ENCODE measurements around the gene OTX1. TPM values are rescaled to one million over a fixed set of nuclear protein-coding genes. Genes with fewer than 3 reads are reported as not detected.
A peak's percentile ranks its signal among the peaks of the same experiment; 100 is the strongest.

The OTX1 gene
- total and polyA plus RNA-seq, 8 donors, result 0.02 to 0.90 (median 0.23) TPM

DNA sequence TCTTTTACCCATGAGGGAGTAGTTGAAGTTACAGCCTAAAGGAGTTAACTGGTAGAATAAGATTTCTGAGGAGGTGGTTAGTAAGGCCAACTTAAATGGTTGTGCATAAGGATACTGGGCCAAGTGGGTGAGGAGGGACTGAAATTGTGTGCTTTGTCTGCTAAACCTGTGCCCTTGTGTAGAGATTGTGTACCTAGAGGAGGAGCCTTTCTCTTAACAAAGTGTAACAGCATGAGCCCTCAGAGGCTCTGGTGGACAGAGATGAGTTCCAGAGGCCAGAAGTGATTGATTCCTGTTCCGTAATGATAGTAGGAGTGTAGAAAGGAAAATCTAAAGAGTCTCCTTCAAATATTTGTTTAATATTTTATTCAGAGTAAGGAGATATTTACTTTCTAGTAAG, 42.9 kb downstream of the OTX1 start:
- no peak overlapping the region for H3K27ac ChIP-seq
- WGBS, 2 donors, result 74 to 85% methylated on average over 1 of the region's 1 CpG
- no peak for FAIRE-seq
- intact Hi-C loops (cut with DNase I), result no loop called here
- H3K36me3 ChIP-seq, result no peaks in the 10 kb centered on the region
- H3K4me1 ChIP-seq, result no peaks in the 10 kb centered on the region
- H3K9me3 ChIP-seq, result no peaks in the 10 kb centered on the region
- no peak for ATAC-seq
- TF ChIP-seq CTCF (IDR thresholded peaks at IDR 0.05), result no peak
- H3K4me3 ChIP-seq, result no peak overlapping the region
- no peak for DNase-seq
- no peaks in the 10 kb centered on the region for H3K27me3 ChIP-seq

DNA sequence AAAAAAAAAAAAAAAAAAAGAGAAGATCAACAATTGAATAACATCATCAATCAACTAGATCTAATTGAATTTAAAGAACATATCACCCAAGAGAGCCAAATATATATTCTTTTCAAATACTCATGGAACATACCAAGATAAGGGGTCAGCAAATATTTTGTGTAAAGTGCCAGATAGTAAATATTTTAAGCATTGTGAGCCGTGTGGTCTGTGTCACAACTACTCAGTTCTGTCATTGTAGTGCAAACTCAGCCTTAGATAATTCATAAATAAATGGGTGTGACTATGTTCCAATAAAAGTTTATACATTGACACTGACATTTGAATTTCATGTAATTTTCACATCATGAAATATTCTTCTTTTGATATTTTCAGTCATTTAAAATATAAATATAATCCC, 45.9 kb downstream of the OTX1 start:
- intact Hi-C loops (cut with DNase I), result no loop called here
- Histone ChIP-seq H3K9me3 (no peaks in the 10 kb centered on the region), H3K4me3 (no peak overlapping the region), H3K27ac (no peak overlapping the region), H3K27me3 (no peaks in the 10 kb centered on the region), H3K36me3 (no peaks in the 10 kb centered on the region), H3K4me1 (no peaks in the 10 kb centered on the region)
- FAIRE-seq (no peak), DNase-seq (no peak), ATAC-seq (no peak)
- no peak for TF ChIP-seq CTCF (IDR thresholded peaks at IDR 0.05)
- 21 to 28% methylated on average over 1 of the region's 1 CpG for WGBS, 2 donors

DNA sequence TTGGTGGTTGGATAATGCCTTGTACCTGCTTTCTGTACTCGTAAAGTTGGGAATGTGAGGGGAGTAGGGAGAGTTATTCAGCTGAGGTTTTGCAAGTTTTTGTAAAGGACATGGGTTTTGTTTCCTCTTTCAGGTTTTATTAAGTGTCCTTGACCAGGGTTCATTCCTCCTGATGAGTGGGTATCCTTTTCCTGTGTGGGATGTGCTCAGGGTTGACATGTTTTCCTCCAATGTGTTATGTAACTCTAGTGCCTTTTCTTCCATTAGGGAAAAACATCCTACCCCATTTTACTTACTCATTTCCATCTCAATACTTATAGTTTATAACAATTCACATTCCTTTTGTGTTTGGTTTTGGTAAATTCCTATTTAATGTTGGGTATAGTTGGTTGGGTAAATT, 48.4 kb downstream of the OTX1 start:
- TF ChIP-seq CTCF (IDR thresholded peaks at IDR 0.05), result no peak
- intact Hi-C loops (cut with DNase I), result no loop called here
- H3K9me3 ChIP-seq, result no peaks in the 10 kb centered on the region
- DNase-seq (no peak), FAIRE-seq (no peak), ATAC-seq (no peak)
- no peak overlapping the region for H3K27ac ChIP-seq
- WGBS, 2 donors, result 69 to 80% methylated on average over 1 of the region's 1 CpG
- no peak overlapping the region for H3K4me3 ChIP-seq
- no peaks in the 10 kb centered on the region for H3K27me3 ChIP-seq
- H3K36me3 ChIP-seq, result no peaks in the 10 kb centered on the region
- no peaks in the 10 kb centered on the region for H3K4me1 ChIP-seq

GRCh38 chr2:63101954-63102353, 51.3 kb downstream of the OTX1 start:
- H3K4me3 ChIP-seq, result no peak overlapping the region
- H3K4me1 ChIP-seq, result no peaks in the 10 kb centered on the region
- H3K27ac ChIP-seq, result no peak overlapping the region
- H3K27me3 ChIP-seq, result no peaks in the 10 kb centered on the region
- intact Hi-C loops (cut with DNase I), result no loop called here
- DNase-seq (no peak), FAIRE-seq (no peak), ATAC-seq (no peak)
- H3K9me3 ChIP-seq, result peaks cover 0 to 6% (median 0%) of the 10 kb centered on the region in 4 donors
- WGBS, 2 donors, result 50 to 63% methylated on average over 2 of the region's 2 CpGs
- H3K36me3 ChIP-seq, result no peaks in the 10 kb centered on the region
- no peak for TF ChIP-seq CTCF (IDR thresholded peaks at IDR 0.05)

DNA sequence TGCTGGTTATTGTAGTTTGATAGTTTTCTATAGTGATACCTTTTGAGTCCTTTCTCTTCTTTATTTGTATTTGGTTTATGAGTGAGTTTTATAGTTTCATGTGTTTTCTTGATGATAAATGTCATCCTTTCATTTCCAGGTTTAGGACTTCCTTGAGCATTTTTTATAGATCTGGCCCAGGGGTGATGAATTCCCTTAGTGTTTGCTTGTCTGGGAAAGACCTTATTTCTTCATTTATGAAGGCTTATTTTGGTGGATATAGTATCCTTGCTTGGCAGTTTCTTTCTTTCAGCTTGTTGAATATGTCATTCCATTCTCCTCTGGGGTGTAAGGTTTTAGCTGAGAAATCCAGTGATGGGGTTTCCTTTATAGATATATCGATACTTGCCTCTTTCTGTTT, 53.9 kb downstream of the OTX1 start:
- intact Hi-C loops (cut with DNase I), result no loop called here
- peak; percentile 56 for FAIRE-seq

More for the DNA sequence above, 53.9 kb downstream of the OTX1 start:
- Histone ChIP-seq H3K4me1 (no peaks in the 10 kb centered on the region), H3K27ac (no peak overlapping the region), H3K27me3 (no peaks in the 10 kb centered on the region), H3K9me3 (peaks cover 0 to 6% (median 0%) of the 10 kb centered on the region in 4 donors), H3K4me3 (no peak overlapping the region), H3K36me3 (no peaks in the 10 kb centered on the region)
- TF ChIP-seq CTCF (IDR thresholded peaks at IDR 0.05), result no peak
- ATAC-seq (no peak), DNase-seq (no peak)
- 92 to 100% methylated on average over 1 of the region's 1 CpG for WGBS, 2 donors

All from pancreas (tissue), 10 donors.